HepG2 (cell line): Measurements from ENCODE around the gene ADIPOR2.

Experiments used
- RAD21 ChIP-seq: fragments of 450-650 bp; formaldehyde crosslinking; IDR thresholded peaks from 2 replicates; pipeline ENCODE4 v1.5.0; 2020; ENCODE audit warnings: mild to moderate bottlenecking
- SMAD3 ChIP-seq: sonication (generic); formaldehyde crosslinking; IDR thresholded peaks from 2 replicates; pipeline ENCODE4 v1.4.0; 2020; ENCODE audit warnings: missing genetic modification reagents
- ZNF317 ChIP-seq: sonication (generic); formaldehyde crosslinking; IDR thresholded peaks from 2 replicates; pipeline ENCODE4 v1.5.0; 2020; ENCODE audit warnings: mild to moderate bottlenecking, missing genetic modification reagents

- no peak for TF ChIP-seq RAD21
- no peak for TF ChIP-seq ZNF317 (CRISPR knock-in tag)
- TF ChIP-seq SMAD3: no peak
Measured at GRCh38 chr12:1650978-1651361, 39.9 kb upstream of the ADIPOR2 start.
